ENCODE measurements around the gene TNFRSF21. TPM values are rescaled to one million over a fixed set of nuclear protein-coding genes. Genes with fewer than 3 reads are reported as not detected.

Gene TNFRSF21
- total RNA-seq, 1 experiment from 2014 or later: 172 TPM

DNA sequence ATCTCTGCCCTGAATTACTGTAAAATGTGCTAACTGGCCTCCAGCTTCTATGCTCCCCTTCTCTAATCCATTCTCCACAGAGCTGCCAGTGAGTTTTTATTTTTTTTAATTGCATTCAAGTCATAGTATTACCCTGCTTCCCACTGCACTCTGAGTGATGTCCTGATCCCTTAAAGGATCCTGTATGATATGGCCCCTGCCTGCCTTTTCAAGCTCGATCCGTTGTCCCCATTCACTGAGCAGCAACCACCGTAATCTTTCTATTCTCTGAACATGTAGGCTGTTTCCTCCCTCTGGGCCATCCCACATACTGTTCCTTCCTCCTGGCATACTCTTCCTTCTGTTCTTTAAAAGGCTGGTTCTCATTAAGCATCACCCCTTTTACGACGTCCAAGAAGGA, 9.3 kb downstream of the TNFRSF21 start:
- H3K4me3 ChIP-seq: no peak overlapping the region
- H3K4me2 ChIP-seq: peak overlapping the region; percentile 100
- no peak overlapping the region for H2AFZ ChIP-seq
- POLR2A ChIA-PET (ENCODE audit: unreplicated experiment): interaction anchor here (0.5 kb wide), 1 partner anchor 103 kb away, joined by 10 read pairs; no protein-coding TSS in a partner anchor
- peaks cover 100% of the 10 kb centered on the region for H3K79me2 ChIP-seq (ENCODE audit: low read depth)
- no TSS peak for BruUV-seq (replicated peaks)
- H3K4me1 ChIP-seq (replicated peaks; ENCODE audit: insufficient read depth): peaks cover 98% of the 10 kb centered on the region
- H4K20me1 ChIP-seq (ENCODE audit: insufficient read depth): peaks cover 99% of the 10 kb centered on the region
- DNase-seq: no peak
- H3K27me3 ChIP-seq (ENCODE audit: insufficient read depth, low read depth): no peaks in the 10 kb centered on the region
- H3K9me2 ChIP-seq (ENCODE audit: insufficient read depth): no peaks in the 10 kb centered on the region
- peaks cover 73% of the 10 kb centered on the region for H3F3A ChIP-seq (ENCODE audit: insufficient read depth, low read depth)
- CTCF ChIA-PET: no interaction called here
- intact Hi-C loops (cut with micrococcal nuclease; ENCODE audit: unreplicated experiment): loop anchor here (10.0 kb wide), 1 partner anchor 886 kb away; no protein-coding TSS in a partner anchor
- H3K27ac ChIP-seq: 0 out of 2 replicates have a peak overlapping the region, but pooled peaks have one; percentile 1
- 0 out of 2 replicates have a peak, but pooled peaks cover 3% of the 10 kb centered on the region for H3K9me3 ChIP-seq (ENCODE audit: insufficient read depth, low read depth)
- H3K36me3 ChIP-seq (ENCODE audit: low read depth): peaks cover 43% of the 10 kb centered on the region
- TF ChIP-seq, protein P1, sequence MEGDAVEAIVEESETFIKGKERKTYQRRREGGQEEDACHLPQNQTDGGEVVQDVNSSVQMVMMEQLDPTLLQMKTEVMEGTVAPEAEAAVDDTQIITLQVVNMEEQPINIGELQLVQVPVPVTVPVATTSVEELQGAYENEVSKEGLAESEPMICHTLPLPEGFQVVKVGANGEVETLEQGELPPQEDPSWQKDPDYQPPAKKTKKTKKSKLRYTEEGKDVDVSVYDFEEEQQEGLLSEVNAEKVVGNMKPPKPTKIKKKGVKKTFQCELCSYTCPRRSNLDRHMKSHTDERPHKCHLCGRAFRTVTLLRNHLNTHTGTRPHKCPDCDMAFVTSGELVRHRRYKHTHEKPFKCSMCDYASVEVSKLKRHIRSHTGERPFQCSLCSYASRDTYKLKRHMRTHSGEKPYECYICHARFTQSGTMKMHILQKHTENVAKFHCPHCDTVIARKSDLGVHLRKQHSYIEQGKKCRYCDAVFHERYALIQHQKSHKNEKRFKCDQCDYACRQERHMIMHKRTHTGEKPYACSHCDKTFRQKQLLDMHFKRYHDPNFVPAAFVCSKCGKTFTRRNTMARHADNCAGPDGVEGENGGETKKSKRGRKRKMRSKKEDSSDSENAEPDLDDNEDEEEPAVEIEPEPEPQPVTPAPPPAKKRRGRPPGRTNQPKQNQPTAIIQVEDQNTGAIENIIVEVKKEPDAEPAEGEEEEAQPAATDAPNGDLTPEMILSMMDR (conservative IDR thresholded peaks at IDR 0.05): no peak
- TF ChIP-seq EZH2 (IDR thresholded peaks at IDR 0.05; ENCODE audit: low read depth): no peak

- BruUV-seq (replicated peaks): no TSS peak
- Histone ChIP-seq H2AFZ (no peak overlapping the region), H3K9me2 (ENCODE audit: insufficient read depth) (no peaks in the 10 kb centered on the region), H3K27ac (0 out of 2 replicates have a peak overlapping the region, but pooled peaks have one; percentile 1), H3K9me3 (ENCODE audit: insufficient read depth, low read depth) (0 out of 2 replicates have a peak, but pooled peaks cover 3% of the 10 kb centered on the region), H3K4me1 (replicated peaks; ENCODE audit: insufficient read depth) (peaks cover 98% of the 10 kb centered on the region), H3K4me2 (peak overlapping the region; percentile 100), H3K36me3 (ENCODE audit: low read depth) (peaks cover 43% of the 10 kb centered on the region), H4K20me1 (ENCODE audit: insufficient read depth) (peaks cover 99% of the 10 kb centered on the region), H3F3A (ENCODE audit: insufficient read depth, low read depth) (peaks cover 73% of the 10 kb centered on the region), H3K4me3 (no peak overlapping the region), H3K27me3 (ENCODE audit: insufficient read depth, low read depth) (no peaks in the 10 kb centered on the region), H3K79me2 (ENCODE audit: low read depth) (peaks cover 100% of the 10 kb centered on the region)
- TF ChIP-seq, protein P1 (conservative IDR thresholded peaks at IDR 0.05): no peak
- no peak for TF ChIP-seq EZH2 (IDR thresholded peaks at IDR 0.05; ENCODE audit: low read depth)
- ChIA-PET POLR2A (ENCODE audit: unreplicated experiment) (interaction anchor here (0.5 kb wide), 1 partner anchor 102 kb away, joined by 10 read pairs; no protein-coding TSS in a partner anchor), CTCF (no interaction called here)
- no peak for DNase-seq
- intact Hi-C loops (cut with micrococcal nuclease; ENCODE audit: unreplicated experiment): loop anchor here (10.0 kb wide), 1 partner anchor 885 kb away; no protein-coding TSS in a partner anchor
Measured at GRCh38 chr6:47299965-47300364, 9.7 kb downstream of the TNFRSF21 start.

GRCh38 chr6:47298475-47298874, 11.2 kb downstream of the TNFRSF21 start:
- BruUV-seq (replicated peaks): no TSS peak
- no peaks in the 10 kb centered on the region for H3K27me3 ChIP-seq (ENCODE audit: insufficient read depth, low read depth)
- peak in 1 of 2 experiments; percentile 34 for DNase-seq
- peaks cover 42% of the 10 kb centered on the region for H3K36me3 ChIP-seq (ENCODE audit: low read depth)
- TF ChIP-seq, protein P1 (conservative IDR thresholded peaks at IDR 0.05): no peak
- no peak for TF ChIP-seq EZH2 (IDR thresholded peaks at IDR 0.05; ENCODE audit: low read depth)
- peaks cover 73% of the 10 kb centered on the region for H3F3A ChIP-seq (ENCODE audit: insufficient read depth, low read depth)
- H2AFZ ChIP-seq: no peak overlapping the region
- H3K4me3 ChIP-seq: peak overlapping the region; percentile 26; the same call in 1 of the 2 replicates
- H3K9me2 ChIP-seq (ENCODE audit: insufficient read depth): no peaks in the 10 kb centered on the region
- peaks cover 99% of the 10 kb centered on the region for H4K20me1 ChIP-seq (ENCODE audit: insufficient read depth)
- H3K4me1 ChIP-seq (replicated peaks; ENCODE audit: insufficient read depth): peaks cover 98% of the 10 kb centered on the region
- H3K4me2 ChIP-seq: peak overlapping the region; percentile 36
- CTCF ChIA-PET: no interaction called here
- 0 out of 2 replicates have a peak, but pooled peaks cover 3% of the 10 kb centered on the region for H3K9me3 ChIP-seq (ENCODE audit: insufficient read depth, low read depth)
- peak overlapping the region; percentile 9; the same call in 1 of the 2 replicates for H3K27ac ChIP-seq
- POLR2A ChIA-PET (ENCODE audit: unreplicated experiment): interaction anchor here (0.6 to 0.7 kb wide), 2 partner anchors 8 to 56 kb away, joined by 8 to 9 read pairs; no protein-coding TSS in a partner anchor
- intact Hi-C loops (cut with micrococcal nuclease; ENCODE audit: unreplicated experiment): no loop called here
- H3K79me2 ChIP-seq (ENCODE audit: low read depth): peaks cover 100% of the 10 kb centered on the region
